ENCODE results near the gene PLSCR1. TPM values are rescaled to one million over a fixed set of nuclear protein-coding genes. Genes with fewer than 3 reads are reported as not detected.
A peak's percentile ranks its signal among the peaks of the same experiment; 100 is the strongest.

The PLSCR1 gene
- total and polyA plus RNA-seq, 9 of the 15 experiments (the other 6 are each of a cell fraction or from before 2014, with no cell fraction given), result 40.6 to 122 (median 69.1) TPM

- TF ChIP-seq ZKSCAN3 (CRISPR knock-in tag; IDR thresholded peaks at IDR 0.05), result no peak
- no peak for TF ChIP-seq DNMT1 (IDR thresholded peaks at IDR 0.05)
- no peak for TF ChIP-seq RFX7 (CRISPR knock-in tag; IDR thresholded peaks at IDR 0.05)
- 0 out of 2 replicates have a peak, but pooled peaks have one; percentile 53 for TF ChIP-seq ZEB2 (IDR thresholded peaks at IDR 0.05)
- TF ChIP-seq DACH1 (IDR thresholded peaks at IDR 0.05; ENCODE audit: partially characterized antibody), result no peak
- no peak for TF ChIP-seq MECOM (CRISPR knock-in tag; IDR thresholded peaks at IDR 0.05)
- peak; percentile 70 for TF ChIP-seq TCF3 (CRISPR knock-in tag; IDR thresholded peaks at IDR 0.05)
- no peak for TF ChIP-seq GMEB1 (CRISPR knock-in tag; IDR thresholded peaks at IDR 0.05)
- no peak for TF ChIP-seq POLR2B (IDR thresholded peaks at IDR 0.05; ENCODE audit: low read depth, partially characterized antibody)
- TF ChIP-seq TAF9B (IDR thresholded peaks at IDR 0.05; ENCODE audit: partially characterized antibody), result no peak
- TF ChIP-seq RBBP5 (IDR thresholded peaks at IDR 0.05; ENCODE audit: borderline replicate concordance, insufficient read depth, low read length, poor library complexity, severe bottlenecking), result no peak
- TF ChIP-seq NCOA1 (IDR thresholded peaks at IDR 0.05; ENCODE audit: low read depth), result no peak
- no peak for TF ChIP-seq MXI1 (IDR thresholded peaks at IDR 0.05; ENCODE audit: low read depth, low read length)
- TF ChIP-seq SIN3B (IDR thresholded peaks at IDR 0.05; ENCODE audit: low read depth), result no peak
- no peak for TF ChIP-seq MBD2 (IDR thresholded peaks at IDR 0.05; ENCODE audit: borderline replicate concordance, low read depth)
- peak; percentile 78 for TF ChIP-seq EP300 (IDR thresholded peaks at IDR 0.05; ENCODE audit: low read length)
- no peak for TF ChIP-seq SMARCB1 (IDR thresholded peaks at IDR 0.05; ENCODE audit: insufficient read length, low read depth)
- TF ChIP-seq ZSCAN32 (CRISPR knock-in tag; IDR thresholded peaks at IDR 0.05), result 0 out of 2 replicates have a peak, but pooled peaks have one; percentile 70
- no peak for TF ChIP-seq HNRNPL (IDR thresholded peaks at IDR 0.05; ENCODE audit: low read depth, low read length)
- no peak for TF ChIP-seq FOXP1 (CRISPR knock-in tag; IDR thresholded peaks at IDR 0.05)
- TF ChIP-seq ELK3 (CRISPR knock-in tag; IDR thresholded peaks at IDR 0.05), result no peak
- no peak for TF ChIP-seq ZBTB11 (CRISPR knock-in tag; IDR thresholded peaks at IDR 0.05)
- no peak for TF ChIP-seq NR1H2 (CRISPR knock-in tag; IDR thresholded peaks at IDR 0.05)
- TF ChIP-seq CHCHD3 (CRISPR knock-in tag; IDR thresholded peaks at IDR 0.05), result no peak
- peak; percentile 99 for TF ChIP-seq L3MBTL2 (IDR thresholded peaks at IDR 0.05)
- no peak for TF ChIP-seq FOS (IDR thresholded peaks at IDR 0.05; ENCODE audit: extremely low read depth, insufficient read length)
Measured at GRCh38 chr3:146554151-146554760, 9.8 kb upstream of the PLSCR1 start (continued).

Measured in K562 (cell line).